H1 (cell line): ENCODE measurements around the gene PPP1R2. TPM values are rescaled to one million over a fixed set of nuclear protein-coding genes. Genes with fewer than 3 reads are reported as not detected.

Source experiments
- BACH1 ChIP-seq: IDR thresholded peaks from 2 replicates; pipeline ENCODE4 v1.6.1; 2012; ENCODE audit warnings: low read length, improper control_type of control experiment
- CBX5 ChIP-seq: fragments of 300-800, 300-1000 bp; sonication (generic); IDR thresholded peaks from 2 replicates; pipeline ENCODE4 v1.7.1; 2016; ENCODE audit warnings: antibody characterized with exemption, low read length, low read depth
- CHD1 ChIP-seq: IDR thresholded peaks from 2 replicates; pipeline ENCODE4 v1.6.1; 2012; ENCODE audit warnings: low read depth, low read length, improper control_type of control experiment
- EZH2 ChIP-seq: fragments of 200-600 bp; sonication (generic); IDR thresholded peaks from 2 replicates; pipeline ENCODE4 v1.7.1; 2012; ENCODE audit warnings: low read depth, mild to moderate bottlenecking, moderate library complexity, low read length, inconsistent platforms; ENCODE audit not compliant: severe bottlenecking
- HDAC2 ChIP-seq, 2 experiments: fragments of 300-600 bp in 1 of 2; sonication (generic) in 1 of 2; IDR thresholded peaks; 2 replicates each; pipeline ENCODE4 v1.6.1; 2011 to 2012; ENCODE audit warnings: low read depth in 2 of 2, low read length in 2 of 2, mild to moderate bottlenecking in 2 of 2, moderate library complexity in 2 of 2, borderline replicate concordance in 1 of 2, inconsistent platforms in 1 of 2
- HDAC6 ChIP-seq: IDR thresholded peaks from one replicate; pipeline ENCODE4 v1.7.1; 2012; ENCODE audit warnings: low read depth, mild to moderate bottlenecking, inconsistent platforms, low read length, moderate library complexity
- KDM4A ChIP-seq: IDR thresholded peaks from one replicate; pipeline ENCODE4 v1.7.1; 2012; ENCODE audit warnings: low read depth, mild to moderate bottlenecking, moderate library complexity, low read length, inconsistent platforms; ENCODE audit not compliant: severe bottlenecking
- POU5F1 ChIP-seq: IDR thresholded peaks from 2 replicates; pipeline ENCODE4 v1.6.1; 2011; ENCODE audit warnings: low read depth, mild to moderate bottlenecking, low read length, moderate library complexity
- RBBP5 ChIP-seq: IDR thresholded peaks from 2 replicates; pipeline ENCODE4 v1.7.1; 2012; ENCODE audit warnings: low read depth, mild to moderate bottlenecking, inconsistent platforms, low read length, moderate library complexity, borderline replicate concordance
- SIRT6 ChIP-seq: IDR thresholded peaks from one replicate; pipeline ENCODE4 v1.7.1; 2012; ENCODE audit warnings: low read length, inconsistent platforms
- TAF7 ChIP-seq: optimal IDR thresholded peaks from 2 replicates; pipeline ENCODE3; 2011; ENCODE audit warnings: low read depth, mild to moderate bottlenecking, inconsistent platforms, low read length, moderate library complexity, borderline replicate concordance
- ZNF274 ChIP-seq: IDR thresholded peaks from 2 replicates; pipeline ENCODE4 v1.7.0; 2012; ENCODE audit warnings: low read length, borderline replicate concordance; ENCODE audit errors: extremely low read depth
- polyA plus RNA-seq, 7 experiments: library from polyadenylated mRNA; depleted of rRNA in 3 of 7; stranded (reverse) in 5 of 7; unstranded in 2 of 7; fragments of >200 nt in 5 of 7; fragments of 200-250 nt in 2 of 7; gene quantifications; 1 replicate in 5 of 7; 2 replicates in 1 of 7; 4 replicates in 1 of 7; pipeline versions ENCODE4 v1.2.1 to v1.2.3, GENCODE V29; 2011 to 2013; ENCODE audit warnings: missing spikeins in 2 of 7, mixed read lengths in 2 of 7
- total RNA-seq: library from RNA; stranded (reverse); fragmentation: NEBNext Ultra II Directional; extraction: Animal tissue kit (Norgen Biotek cat#: 25700); gene quantifications from 2 replicates; pipeline ENCODE4 v1.2.1, GENCODE V29; 2021
- TF ChIP-seq, protein P1 (sequence below), 3 experiments: IDR thresholded peaks; 1 replicate in 2 of 3; 2 replicates in 1 of 3; pipeline versions ENCODE4 v1.5.1 to v1.6.1; 2011; ENCODE audit warnings: low read length in 3 of 3, mild to moderate bottlenecking in 3 of 3, inconsistent platforms in 2 of 3, low read depth in 1 of 3, moderate library complexity in 1 of 3; ENCODE audit not compliant: insufficient read depth in 1 of 3; ENCODE audit errors: control extremely low read depth in 1 of 3
- TF ChIP-seq, protein P2 (sequence below): IDR thresholded peaks from 2 replicates; pipeline ENCODE4 v1.6.1; 2011; ENCODE audit warnings: low read depth, mild to moderate bottlenecking, low read length; ENCODE audit not compliant: insufficient read depth

PPP1R2 gene
- total and polyA plus RNA-seq, 2 of the 8 experiments (the other 6 are each of a cell fraction or from before 2014, with no cell fraction given): 14.0 to 26.5 TPM

DNA sequence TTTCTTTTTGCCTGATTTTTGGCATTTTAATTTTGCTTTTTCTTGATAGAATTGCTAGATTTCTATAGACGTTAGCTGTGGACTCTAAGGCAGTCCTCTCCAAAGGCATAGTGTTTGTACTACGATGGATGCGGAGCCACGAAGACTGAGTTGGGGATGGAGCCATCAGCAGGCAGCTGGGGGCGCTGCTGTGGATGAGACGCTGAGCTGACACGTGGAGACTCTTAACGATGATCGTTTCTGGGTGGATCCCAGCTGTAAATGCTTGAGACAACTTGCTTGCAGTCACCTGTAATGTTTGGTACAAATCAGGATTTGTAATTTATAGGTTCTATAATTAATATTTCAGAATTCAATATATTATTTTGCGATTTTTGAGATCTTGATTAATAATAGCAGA is 13.3 kb upstream of the PPP1R2 start (continued):
- no peak for TF ChIP-seq BACH1
- TF ChIP-seq ZNF274: no peak
- TF ChIP-seq HDAC6: no peak
- TF ChIP-seq POU5F1: no peak
- TF ChIP-seq EZH2: no peak
- TF ChIP-seq KDM4A: no peak
- no peak for TF ChIP-seq HDAC2 (IDR thresholded peaks at IDR 0.05; ENCODE audit: borderline replicate concordance in 1 of 2, low read depth in 2 of 2, low read length in 2 of 2)
- TF ChIP-seq, protein P1, sequence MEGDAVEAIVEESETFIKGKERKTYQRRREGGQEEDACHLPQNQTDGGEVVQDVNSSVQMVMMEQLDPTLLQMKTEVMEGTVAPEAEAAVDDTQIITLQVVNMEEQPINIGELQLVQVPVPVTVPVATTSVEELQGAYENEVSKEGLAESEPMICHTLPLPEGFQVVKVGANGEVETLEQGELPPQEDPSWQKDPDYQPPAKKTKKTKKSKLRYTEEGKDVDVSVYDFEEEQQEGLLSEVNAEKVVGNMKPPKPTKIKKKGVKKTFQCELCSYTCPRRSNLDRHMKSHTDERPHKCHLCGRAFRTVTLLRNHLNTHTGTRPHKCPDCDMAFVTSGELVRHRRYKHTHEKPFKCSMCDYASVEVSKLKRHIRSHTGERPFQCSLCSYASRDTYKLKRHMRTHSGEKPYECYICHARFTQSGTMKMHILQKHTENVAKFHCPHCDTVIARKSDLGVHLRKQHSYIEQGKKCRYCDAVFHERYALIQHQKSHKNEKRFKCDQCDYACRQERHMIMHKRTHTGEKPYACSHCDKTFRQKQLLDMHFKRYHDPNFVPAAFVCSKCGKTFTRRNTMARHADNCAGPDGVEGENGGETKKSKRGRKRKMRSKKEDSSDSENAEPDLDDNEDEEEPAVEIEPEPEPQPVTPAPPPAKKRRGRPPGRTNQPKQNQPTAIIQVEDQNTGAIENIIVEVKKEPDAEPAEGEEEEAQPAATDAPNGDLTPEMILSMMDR (IDR thresholded peaks at IDR 0.05; ENCODE audit: control extremely low read depth in 1 of 3, insufficient read depth in 1 of 3, low read depth in 1 of 3, low read length in 3 of 3): peak; percentile 56 to 81 (median 79)
- no peak for TF ChIP-seq TAF7
- TF ChIP-seq CBX5: no peak
- no peak for TF ChIP-seq RBBP5
- TF ChIP-seq SIRT6: no peak
- no peak for TF ChIP-seq CHD1
- TF ChIP-seq, protein P2, sequence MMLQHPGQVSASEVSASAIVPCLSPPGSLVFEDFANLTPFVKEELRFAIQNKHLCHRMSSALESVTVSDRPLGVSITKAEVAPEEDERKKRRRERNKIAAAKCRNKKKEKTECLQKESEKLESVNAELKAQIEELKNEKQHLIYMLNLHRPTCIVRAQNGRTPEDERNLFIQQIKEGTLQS: no peak
